Activated CD8-positive, alpha-beta T cell treated with anti-CD3 and anti-CD28 coated beads, Interleukin-2, amount 10 ng/mL, durations not matched to agents 7 days and 5 days (primary cell): ENCODE data around the gene FBXO31. TPM values are rescaled to one million over a fixed set of nuclear protein-coding genes. Genes with fewer than 3 reads are reported as not detected.
"Not testable (repeated sequence)": the region's sequence is repeated elsewhere in the genome, so short reads cannot be mapped to it uniquely, and the experiment has no call there.

ENCODE experiments used
- ATAC-seq: fragments of 150-1000 bp; cut with Tn5 transposase; one replicate; pipeline ENCODE4 v1.10.0; 2021; ENCODE audit warnings: moderate library complexity
- CTCF ChIA-PET: fragments of 350-600 bp; sonication (Branson Sonifier 250); formaldehyde crosslinking; loops from one replicate; lab custom pipeline; 2021; ENCODE audit warnings: antibody characterized with exemption; lab: Charles Lee
- POLR2A ChIA-PET: fragments of 350-600 bp; sonication (Branson Sonifier 250); formaldehyde crosslinking; loops from one replicate; lab custom pipeline; 2021; ENCODE audit warnings: antibody characterized with exemption; lab: Charles Lee
- DNase-seq: peaks from one replicate; pipeline ENCODE4 v3.0.0-alpha.2; 2020
- H3K27ac Mint-ChIP-seq: one replicate; pipeline ENCODE4 v1.8.0; 2021; ENCODE audit warnings: mild to moderate bottlenecking, mixed read lengths
- H3K27me3 Mint-ChIP-seq: one replicate; pipeline ENCODE4 v1.8.0; 2021; ENCODE audit warnings: low read depth, mixed read lengths
- H3K36me3 Mint-ChIP-seq: one replicate; pipeline ENCODE4 v1.8.0; 2021; ENCODE audit warnings: low read depth, mixed read lengths
- H3K4me1 Mint-ChIP-seq: one replicate; pipeline ENCODE4 v1.8.0; 2021; ENCODE audit warnings: low read depth, mixed read lengths
- H3K4me3 Mint-ChIP-seq: one replicate; pipeline ENCODE4 v1.8.0; 2021; ENCODE audit warnings: mild to moderate bottlenecking, mixed read lengths
- H3K9me3 Mint-ChIP-seq: one replicate; pipeline ENCODE4 v1.8.0; 2022; ENCODE audit warnings: mixed read lengths; ENCODE audit not compliant: insufficient read depth
- total RNA-seq, 2 experiments: library from RNA; stranded (reverse); gene quantifications; one replicate each; pipeline ENCODE4 v1.2.3, GENCODE V29; 2021

Gene FBXO31
- total RNA-seq, 2 experiments from 2014 or later = 29.3 to 30.1 TPM

GRCh38 chr16:87391950-87392820, 8.6 kb upstream of the FBXO31 start, which contains the start of gene MAP1LC3B:
TSS of gene MAP1LC3B (plus strand) at chr16:87392336. CDS start at chr16:87392428, 92 bp downstream.
- peak within 1 kb of the TSS; percentile 95 for H3K27ac Mint-ChIP-seq
- peak within 1 kb of the TSS; percentile 84 for H3K4me3 Mint-ChIP-seq
- ATAC-seq (peak; percentile 73), DNase-seq (peak; percentile 96)
- CTCF ChIA-PET = interaction anchor here (0.6 to 3.0 kb wide), 4 partner anchors 8 to 244 kb away, joined by 3 to 26 read pairs (median 4); no protein-coding TSS in a partner anchor
- H3K4me1 Mint-ChIP-seq = peaks cover 55% of the 10 kb centered on the region
- H3K36me3 Mint-ChIP-seq = peaks cover 17% of the 10 kb centered on the region
- no peaks in the 10 kb centered on the region for H3K27me3 Mint-ChIP-seq
- H3K9me3 Mint-ChIP-seq = no peaks in the 10 kb centered on the region
- POLR2A ChIA-PET = interaction anchor here (1.2 to 3.6 kb wide), 3 partner anchors 9 to 387 kb away, joined by 3 to 37 read pairs (median 3); partner anchors contain the start of gene FBXO31

- peak overlapping the region; percentile 95 for H3K27ac Mint-ChIP-seq
- CTCF ChIA-PET = no interaction called here
- ATAC-seq (no peak), DNase-seq (no peak)
- peaks cover 14% of the 10 kb centered on the region for H3K36me3 Mint-ChIP-seq
- H3K9me3 Mint-ChIP-seq = no peaks in the 10 kb centered on the region
- no peaks in the 10 kb centered on the region for H3K27me3 Mint-ChIP-seq
- peaks cover 60% of the 10 kb centered on the region for H3K4me1 Mint-ChIP-seq
- H3K4me3 Mint-ChIP-seq = peak overlapping the region; percentile 84
- POLR2A ChIA-PET = no interaction called here
Observed at GRCh38 chr16:87391324-87391949, 7.9 kb upstream of the FBXO31 start.

GRCh38 chr16:87390641-87391323, 7.2 kb upstream of the FBXO31 start:
- peaks cover 60% of the 10 kb centered on the region for H3K4me1 Mint-ChIP-seq

GRCh38 chr16:87389914-87390313, 6.3 kb upstream of the FBXO31 start:
- CTCF ChIA-PET = interaction anchor here (0.8 kb wide), 1 partner anchor 9 kb away, joined by 3 read pairs; no protein-coding TSS in a partner anchor
- POLR2A ChIA-PET = interaction anchor here (0.6 kb wide), 1 partner anchor 11 kb away, joined by 6 read pairs; no protein-coding TSS in a partner anchor
- H3K27me3 Mint-ChIP-seq, DNase-seq, H3K9me3 Mint-ChIP-seq, H3K27ac Mint-ChIP-seq, H3K4me3 Mint-ChIP-seq, ATAC-seq: not testable (repeated sequence)
- Mint-ChIP-seq H3K4me1 (peaks cover 56% of the 10 kb centered on the region), H3K36me3 (peaks cover 11% of the 10 kb centered on the region)

More at GRCh38 chr16:87390641-87391323, 7.2 kb upstream of the FBXO31 start:
- POLR2A ChIA-PET = interaction anchor here (0.6 kb wide), 1 partner anchor 12 kb away, joined by 6 read pairs; no protein-coding TSS in a partner anchor
- Mint-ChIP-seq H3K4me3 (peak overlapping the region; percentile 84), H3K27me3 (no peaks in the 10 kb centered on the region), H3K27ac (peak overlapping the region; percentile 95), H3K9me3 (no peaks in the 10 kb centered on the region), H3K36me3 (peaks cover 14% of the 10 kb centered on the region)
- no peak for ATAC-seq
- CTCF ChIA-PET = no interaction called here
- no peak for DNase-seq

GRCh38 chr16:87389245-87389644, 5.7 kb upstream of the FBXO31 start:
- DNase-seq (no peak), ATAC-seq (no peak)
- Mint-ChIP-seq H3K9me3 (no peaks in the 10 kb centered on the region), H3K36me3 (peaks cover 7% of the 10 kb centered on the region), H3K27me3 (no peaks in the 10 kb centered on the region), H3K27ac (peak overlapping the region; percentile 69), H3K4me1 (peaks cover 54% of the 10 kb centered on the region), H3K4me3 (no peak overlapping the region)
- ChIA-PET CTCF (interaction anchor here (0.8 to 1.7 kb wide), 4 partner anchors 8 to 247 kb away, joined by 3 to 10 read pairs (median 4); partner anchors contain the start of gene C16orf95), POLR2A (no interaction called here)

- Mint-ChIP-seq H3K27ac (peak overlapping the region; percentile 91), H3K4me1 (peaks cover 49% of the 10 kb centered on the region), H3K27me3 (peaks cover 2% of the 10 kb centered on the region), H3K4me3 (peak overlapping the region; percentile 56), H3K36me3 (peaks cover 7% of the 10 kb centered on the region), H3K9me3 (no peaks in the 10 kb centered on the region)
- POLR2A ChIA-PET = interaction anchor here (0.7 to 2.3 kb wide), 2 partner anchors 10 to 72 kb away, joined by 3 to 13 read pairs; partner anchors contain the start of gene C16orf95
- no peak for DNase-seq
- no peak for ATAC-seq
- CTCF ChIA-PET = interaction anchor here (1.0 to 1.7 kb wide), 7 partner anchors 10 to 1072 kb away, joined by 3 to 10 read pairs (median 3); partner anchors contain the start of gene C16orf95
Observed at GRCh38 chr16:87388818-87389134, 5.2 kb upstream of the FBXO31 start.

GRCh38 chr16:87387942-87388817, 4.6 kb upstream of the FBXO31 start:
- DNase-seq = peak; percentile 94
- Mint-ChIP-seq H3K27me3 (peaks cover 2% of the 10 kb centered on the region), H3K36me3 (peaks cover 3% of the 10 kb centered on the region), H3K9me3 (no peaks in the 10 kb centered on the region), H3K27ac (peak overlapping the region; percentile 91), H3K4me3 (peak overlapping the region; percentile 56), H3K4me1 (peaks cover 43% of the 10 kb centered on the region)
- ChIA-PET CTCF (interaction anchor here (0.8 to 1.7 kb wide), 8 partner anchors 10 to 1072 kb away, joined by 3 to 10 read pairs (median 3); partner anchors contain the start of gene C16orf95), POLR2A (interaction anchor here (0.7 to 2.3 kb wide), 3 partner anchors 10 to 73 kb away, joined by 3 to 13 read pairs (median 3); partner anchors contain the start of gene C16orf95)
- ATAC-seq = peak; percentile 66

GRCh38 chr16:87384875-87385167, 1.2 kb upstream of the FBXO31 start:
- H3K4me1 Mint-ChIP-seq = peaks cover 60% of the 10 kb centered on the region
- peak overlapping the region; percentile 97 for H3K27ac Mint-ChIP-seq
- DNase-seq, H3K36me3 Mint-ChIP-seq, H3K9me3 Mint-ChIP-seq, ATAC-seq, H3K27me3 Mint-ChIP-seq: not testable (repeated sequence)
- peak overlapping the region; percentile 89 for H3K4me3 Mint-ChIP-seq
- POLR2A ChIA-PET = interaction anchor here (3.1 to 3.6 kb wide), 2 partner anchors 9 to 66 kb away, joined by 13 to 37 read pairs; partner anchors contain the start of gene MAP1LC3B
- CTCF ChIA-PET = interaction anchor here (0.8 to 5.0 kb wide), 3 partner anchors 8 to 67 kb away, joined by 3 to 25 read pairs (median 15); partner anchors contain the start of gene C16orf95

- POLR2A ChIA-PET = interaction anchor here (1.0 to 3.6 kb wide), 5 partner anchors 9 to 67 kb away, joined by 3 to 37 read pairs (median 13); partner anchors contain the start of genes C16orf95 and MAP1LC3B
Observed at GRCh38 chr16:87384162-87384874, 742 bp upstream of the FBXO31 start.

More at GRCh38 chr16:87384162-87384874, 742 bp upstream of the FBXO31 start:
- CTCF ChIA-PET = interaction anchor here (0.8 to 5.0 kb wide), 5 partner anchors 9 to 252 kb away, joined by 3 to 25 read pairs (median 4); partner anchors contain the start of gene C16orf95
- Mint-ChIP-seq H3K4me1 (peaks cover 55% of the 10 kb centered on the region), H3K36me3 (peaks cover 6% of the 10 kb centered on the region), H3K27me3 (peaks cover 2% of the 10 kb centered on the region), H3K9me3 (no peaks in the 10 kb centered on the region), H3K27ac (peak overlapping the region; percentile 97), H3K4me3 (peak overlapping the region; percentile 89)
- DNase-seq = no peak
- peak; percentile 18 for ATAC-seq
